GM12878 (cell line): Measurements from ENCODE around the gene ATG9B.

Source experiments
- CTCF ChIP-seq, 3 experiments: IDR thresholded peaks in 2 of 3; conservative IDR thresholded peaks in 1 of 3; 2 replicates each; pipeline ENCODE4 v1.5.1; 2011; ENCODE audit warnings: low read depth in 3 of 3, low read length in 3 of 3, mild to moderate bottlenecking in 3 of 3, control low read depth in 2 of 3, moderate library complexity in 2 of 3, inconsistent platforms in 1 of 3, mixed read lengths in 1 of 3; ENCODE audit not compliant: control insufficient read depth in 2 of 3, insufficient read depth in 1 of 3; ENCODE audit errors: extremely low read depth in 1 of 3
- EGR1 ChIP-seq, 2 experiments: IDR thresholded peaks; 1 replicate in 1 of 2; 2 replicates in 1 of 2; pipeline ENCODE4 v1.6.1; 2011 to 2012; ENCODE audit warnings: low read depth in 2 of 2, low read length in 2 of 2, borderline replicate concordance in 1 of 2, mild to moderate bottlenecking in 1 of 2, moderate library complexity in 1 of 2
- EZH2 ChIP-seq: IDR thresholded peaks from 2 replicates; pipeline ENCODE4 v1.6.1; 2012; ENCODE audit warnings: low read depth, mild to moderate bottlenecking, control low read depth, inconsistent platforms, low read length, borderline replicate concordance; ENCODE audit not compliant: control insufficient read depth
- FOS ChIP-seq: IDR thresholded peaks from 3 replicates; pipeline ENCODE4 v1.6.1; 2011; ENCODE audit warnings: borderline replicate concordance; ENCODE audit not compliant: insufficient read length; ENCODE audit errors: extremely low read depth
- GABPA ChIP-seq: IDR thresholded peaks from 2 replicates; pipeline ENCODE4 v1.6.1; 2014; ENCODE audit warnings: antibody characterized with exemption, low read depth, mild to moderate bottlenecking, inconsistent platforms
- PBX3 ChIP-seq: IDR thresholded peaks from 2 replicates; pipeline ENCODE4 v1.6.1; 2011; ENCODE audit warnings: mild to moderate bottlenecking, low read depth, low read length, moderate library complexity; ENCODE audit not compliant: insufficient replicate concordance
- POLR2AphosphoS5 ChIP-seq: IDR thresholded peaks from 2 replicates; pipeline ENCODE4 v1.6.1; 2011; ENCODE audit warnings: mild to moderate bottlenecking, low read length, inconsistent platforms
- PRDM15 ChIP-seq: fragments of 450-650 bp; formaldehyde crosslinking; IDR thresholded peaks from 2 replicates; pipeline ENCODE4 v1.4.0; 2020; ENCODE audit warnings: mild to moderate bottlenecking, moderate library complexity
- RAD21 ChIP-seq: IDR thresholded peaks from 2 replicates; pipeline ENCODE4 v1.6.1; 2011; ENCODE audit warnings: mild to moderate bottlenecking, low read depth, low read length, moderate library complexity; ENCODE audit not compliant: insufficient read depth
- RFX5 ChIP-seq: IDR thresholded peaks from 2 replicates; pipeline ENCODE4 v1.6.1; 2011; ENCODE audit warnings: low read depth, low read length, improper control_type of control experiment
- ZNF687 ChIP-seq: fragments of 450-650 bp; IDR thresholded peaks from 2 replicates; pipeline ENCODE4 v1.6.1; 2017; ENCODE audit warnings: mild to moderate bottlenecking, moderate library complexity
- TF ChIP-seq, protein P1 (sequence below): IDR thresholded peaks from 2 replicates; pipeline ENCODE4 v1.6.1; 2011; ENCODE audit warnings: low read depth, mild to moderate bottlenecking, low read length, moderate library complexity, borderline replicate concordance; ENCODE audit errors: extremely low read depth
- TF ChIP-seq, protein P2 (sequence below): IDR thresholded peaks from 2 replicates; pipeline ENCODE4 v1.6.1; 2011; ENCODE audit warnings: low read depth, low read length, improper control_type of control experiment, borderline replicate concordance

DNA sequence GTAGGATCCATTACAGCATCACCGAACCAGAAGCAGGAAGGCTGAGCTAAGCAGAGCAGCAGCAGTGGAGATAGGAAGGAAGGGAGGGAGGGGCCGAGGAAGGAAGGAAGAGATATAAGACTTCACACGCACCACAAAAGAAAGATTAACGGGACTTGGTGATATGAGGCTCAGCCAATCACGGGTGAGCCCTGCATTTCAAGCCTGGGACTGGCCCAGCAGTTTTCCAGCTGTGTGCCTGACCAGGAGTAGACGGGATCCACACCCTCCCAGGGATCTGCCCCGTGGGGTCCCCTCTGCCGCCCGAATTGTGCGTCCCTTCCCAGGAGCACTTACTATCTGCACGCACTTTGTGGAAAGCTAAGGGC is 16.2 kb downstream of the ATG9B start:
- TF ChIP-seq PRDM15 (CRISPR knock-in tag) (no peak), EZH2 (no peak), PBX3 (no peak), GABPA (no peak), FOS (no peak), RAD21 (no peak), RFX5 (no peak), ZNF687 (no peak), CTCF (IDR thresholded peaks at IDR 0.05 in 2 of 3, conservative IDR thresholded peaks at IDR 0.05 in 1 of 3; ENCODE audit: control insufficient read depth in 2 of 3, extremely low read depth in 1 of 3, insufficient read depth in 1 of 3, low read depth in 3 of 3, low read length in 3 of 3) (no peak), POLR2AphosphoS5 (no peak), EGR1 (IDR thresholded peaks at IDR 0.05; ENCODE audit: borderline replicate concordance in 1 of 2, low read depth in 2 of 2, low read length in 2 of 2) (no peak)
- TF ChIP-seq, protein P1, sequence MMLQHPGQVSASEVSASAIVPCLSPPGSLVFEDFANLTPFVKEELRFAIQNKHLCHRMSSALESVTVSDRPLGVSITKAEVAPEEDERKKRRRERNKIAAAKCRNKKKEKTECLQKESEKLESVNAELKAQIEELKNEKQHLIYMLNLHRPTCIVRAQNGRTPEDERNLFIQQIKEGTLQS: no peak
- TF ChIP-seq, protein P2, sequence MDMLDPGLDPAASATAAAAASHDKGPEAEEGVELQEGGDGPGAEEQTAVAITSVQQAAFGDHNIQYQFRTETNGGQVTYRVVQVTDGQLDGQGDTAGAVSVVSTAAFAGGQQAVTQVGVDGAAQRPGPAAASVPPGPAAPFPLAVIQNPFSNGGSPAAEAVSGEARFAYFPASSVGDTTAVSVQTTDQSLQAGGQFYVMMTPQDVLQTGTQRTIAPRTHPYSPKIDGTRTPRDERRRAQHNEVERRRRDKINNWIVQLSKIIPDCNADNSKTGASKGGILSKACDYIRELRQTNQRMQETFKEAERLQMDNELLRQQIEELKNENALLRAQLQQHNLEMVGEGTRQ: no peak
